HG02938 (cell line): ENCODE data around the gene LRPAP1.
"Not testable (repeated sequence)": the region's sequence is repeated elsewhere in the genome, so short reads cannot be mapped to it uniquely, and the experiment has no call there.

Experiments
- ATAC-seq: cut with Tn5 transposase; IDR thresholded peaks from one replicate; pipeline ENCODE4 v1.9.1; 2021; ENCODE audit warnings: mild to moderate bottlenecking, moderate library complexity; ENCODE audit not compliant: unreplicated experiment

LRPAP1 gene

DNA sequence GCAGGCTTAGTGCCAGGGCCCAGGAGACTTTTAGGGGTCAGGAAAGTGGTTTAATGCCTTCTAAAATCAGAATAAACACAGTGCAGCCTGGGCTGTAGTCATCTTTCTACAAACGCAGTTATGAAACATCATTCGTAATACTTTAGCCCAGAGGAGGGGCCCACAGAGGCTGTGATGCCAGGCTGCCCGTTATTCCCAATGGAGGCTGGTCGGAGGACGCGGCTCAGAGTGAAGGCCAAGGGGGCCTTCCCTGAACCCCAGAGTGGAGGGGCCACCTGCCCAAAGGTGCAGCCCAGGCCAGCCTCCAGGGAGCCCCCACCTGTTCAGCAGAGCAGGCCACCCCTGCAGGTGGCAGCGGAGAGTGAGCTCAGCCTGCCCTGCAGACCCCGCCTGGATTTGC, 29.9 kb upstream of the LRPAP1 start:
- not testable (repeated sequence) for ATAC-seq

DNA sequence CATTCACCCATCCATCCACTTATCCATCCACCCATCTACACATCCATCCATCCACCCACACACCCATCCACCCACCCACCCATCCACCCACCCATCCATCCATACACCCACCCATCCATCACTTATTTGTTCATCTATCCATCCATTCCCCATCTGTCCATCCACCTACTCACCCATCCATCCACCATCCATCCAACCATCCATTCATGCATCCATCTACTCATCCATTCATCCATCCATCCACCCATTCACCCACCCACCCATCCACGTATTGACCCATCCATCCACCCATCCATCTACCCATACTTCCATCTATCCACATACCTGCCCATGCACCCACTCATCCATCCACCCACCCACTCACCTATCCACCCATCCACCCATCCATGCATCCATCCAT, 28.2 kb upstream of the LRPAP1 start:
- not testable (repeated sequence) for ATAC-seq

DNA sequence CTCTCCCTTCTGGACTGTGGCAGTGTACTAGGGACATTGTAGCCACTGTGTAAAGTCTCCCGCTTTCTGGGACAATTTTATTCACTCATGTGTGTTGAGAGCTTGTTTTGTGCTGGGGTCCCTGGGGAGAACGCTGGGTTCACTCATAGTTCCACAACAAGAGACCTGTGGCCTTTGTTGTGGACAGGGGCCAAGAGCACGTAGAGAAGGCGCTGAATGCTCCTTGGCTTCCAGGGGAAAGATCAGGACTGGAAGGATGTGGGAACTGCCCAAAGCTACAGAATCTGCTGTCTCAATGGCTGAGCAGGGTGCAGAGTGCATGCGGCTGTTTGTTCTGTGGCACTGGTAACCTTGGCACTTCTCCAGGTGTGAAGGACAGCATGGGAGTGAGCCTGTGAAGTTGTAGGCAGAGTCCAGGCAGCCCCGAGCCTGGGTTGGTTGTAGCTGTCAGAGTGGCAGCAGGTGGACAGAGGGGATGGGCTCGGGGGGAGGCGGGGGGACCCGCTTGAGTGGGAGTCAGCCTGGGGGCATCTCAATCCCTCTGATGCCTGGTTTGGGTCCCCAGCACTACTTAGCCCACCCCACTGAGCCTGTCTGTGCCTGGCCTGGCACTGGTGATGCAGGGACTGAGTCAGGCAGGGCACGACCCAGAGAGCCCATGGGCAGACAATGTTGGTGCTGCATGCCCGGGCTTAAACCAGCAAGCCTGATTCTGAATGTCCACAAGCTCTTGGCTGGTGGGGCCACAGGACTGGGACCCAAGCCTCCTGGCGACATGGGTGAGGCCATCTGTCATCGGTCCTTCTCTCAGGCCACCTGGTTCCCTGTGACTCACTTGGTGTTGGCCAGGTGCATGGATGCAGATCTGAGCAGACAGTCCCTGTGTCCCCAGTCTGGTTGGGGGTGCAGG, 27.4 kb upstream of the LRPAP1 start:
- ATAC-seq = not testable (repeated sequence)

DNA sequence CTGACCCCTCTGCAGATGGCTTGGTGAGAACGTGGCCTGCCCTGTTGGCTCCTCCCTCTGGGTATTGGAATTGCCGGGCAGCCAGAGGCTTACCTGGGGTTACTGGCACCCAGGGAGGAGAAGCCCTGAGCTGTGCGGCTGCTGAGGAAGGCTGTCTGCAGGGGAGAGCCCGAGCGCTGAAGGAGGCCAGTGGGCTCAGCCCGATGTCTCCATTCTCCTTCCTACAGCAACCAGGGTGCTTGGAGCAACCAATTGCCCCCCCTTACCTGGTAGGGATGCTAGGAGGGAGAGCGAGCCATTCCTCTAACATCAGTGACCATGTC, 26.3 kb upstream of the LRPAP1 start:
- ATAC-seq = not testable (repeated sequence)

DNA sequence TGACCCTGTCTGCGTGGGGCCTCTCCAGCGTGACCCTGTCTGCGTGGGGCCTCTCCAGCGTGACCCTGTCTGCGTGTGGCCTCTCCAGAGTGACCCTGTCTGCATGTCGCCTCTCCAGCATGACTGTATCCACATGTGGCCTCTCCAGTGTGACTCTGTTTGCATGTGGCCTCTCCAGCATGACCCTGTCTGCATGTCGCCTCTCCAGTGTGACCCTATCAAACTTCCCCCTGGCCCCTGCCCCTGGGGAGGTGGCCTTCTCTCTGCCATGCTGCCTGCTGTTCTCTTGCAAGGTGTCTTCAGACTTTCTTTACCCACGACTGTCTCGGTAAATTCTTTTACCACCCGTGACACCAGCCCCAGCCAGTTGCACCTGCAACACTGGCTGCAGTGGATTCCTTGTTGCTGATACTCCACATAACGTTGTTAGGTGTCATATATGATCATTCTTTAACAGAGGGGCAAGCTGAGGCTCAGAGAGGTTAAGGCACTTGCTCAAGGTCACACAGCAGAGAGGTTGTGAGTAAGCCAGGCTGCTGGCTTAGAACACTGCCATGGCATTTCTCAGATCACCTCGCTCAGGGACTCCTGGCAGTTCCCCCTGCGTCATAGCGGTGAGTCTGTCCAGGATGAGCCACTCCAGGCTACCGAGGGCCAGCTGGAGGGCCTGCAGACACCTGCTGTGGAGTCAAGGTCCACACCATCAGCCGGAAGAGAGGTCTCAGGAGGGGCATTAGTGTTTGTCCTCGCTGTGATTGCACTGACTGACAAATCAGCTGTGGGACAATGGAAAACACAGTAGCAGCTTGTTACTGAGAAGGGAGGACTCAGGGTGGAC, 25.7 kb upstream of the LRPAP1 start:
- ATAC-seq = not testable (repeated sequence)

DNA sequence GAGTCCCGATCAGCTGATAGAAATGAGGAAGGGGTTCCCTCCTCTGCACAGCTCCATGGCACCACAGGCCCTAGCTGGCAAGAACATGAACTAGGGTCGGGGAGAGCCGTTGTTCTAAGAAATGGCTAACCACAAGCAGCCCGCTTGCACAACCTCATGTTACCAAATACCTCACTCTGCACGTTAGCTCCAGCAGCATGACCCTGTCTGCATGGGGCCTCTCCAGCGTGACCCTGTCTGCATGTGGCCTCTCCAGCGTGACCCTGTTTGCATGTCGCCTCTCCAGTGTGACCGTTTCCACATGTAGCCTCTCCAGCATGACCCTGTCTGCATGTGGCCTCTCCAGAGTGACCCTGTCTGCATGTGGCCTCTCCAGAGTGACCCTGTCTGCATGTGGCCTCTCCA, 24.9 kb upstream of the LRPAP1 start:
- not testable (repeated sequence) for ATAC-seq

DNA sequence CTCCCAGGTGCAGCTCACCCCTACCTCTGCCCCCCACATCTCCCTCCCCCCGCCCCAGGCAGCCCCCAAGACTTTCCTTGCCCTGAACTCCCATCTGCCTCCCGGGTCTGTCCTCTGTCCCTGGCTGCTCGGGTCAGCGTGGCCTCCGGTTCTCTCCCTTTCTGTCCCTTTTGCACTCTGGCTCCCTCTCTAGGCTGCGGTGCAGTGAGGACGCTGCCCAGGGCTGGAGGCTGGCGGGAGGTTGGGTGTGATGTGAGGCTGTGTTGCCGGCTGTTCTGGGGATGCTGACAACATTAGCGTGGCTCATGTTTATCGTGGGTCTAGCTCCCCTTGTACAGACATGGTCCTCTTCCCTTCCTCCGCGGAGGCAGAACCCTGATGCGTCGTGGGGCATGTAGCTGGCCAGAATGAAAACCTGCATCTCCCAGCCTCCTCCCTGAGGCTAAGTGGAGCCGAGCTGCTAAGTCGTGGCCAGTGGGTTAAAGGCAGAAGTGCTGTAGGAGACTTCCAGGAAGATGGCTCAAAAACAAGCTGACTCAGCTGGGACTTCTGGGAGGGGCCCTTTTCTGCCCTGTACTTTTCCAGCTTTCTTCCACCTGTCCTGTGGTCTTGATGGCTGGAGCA, 24.1 kb upstream of the LRPAP1 start:
- not testable (repeated sequence) for ATAC-seq

DNA sequence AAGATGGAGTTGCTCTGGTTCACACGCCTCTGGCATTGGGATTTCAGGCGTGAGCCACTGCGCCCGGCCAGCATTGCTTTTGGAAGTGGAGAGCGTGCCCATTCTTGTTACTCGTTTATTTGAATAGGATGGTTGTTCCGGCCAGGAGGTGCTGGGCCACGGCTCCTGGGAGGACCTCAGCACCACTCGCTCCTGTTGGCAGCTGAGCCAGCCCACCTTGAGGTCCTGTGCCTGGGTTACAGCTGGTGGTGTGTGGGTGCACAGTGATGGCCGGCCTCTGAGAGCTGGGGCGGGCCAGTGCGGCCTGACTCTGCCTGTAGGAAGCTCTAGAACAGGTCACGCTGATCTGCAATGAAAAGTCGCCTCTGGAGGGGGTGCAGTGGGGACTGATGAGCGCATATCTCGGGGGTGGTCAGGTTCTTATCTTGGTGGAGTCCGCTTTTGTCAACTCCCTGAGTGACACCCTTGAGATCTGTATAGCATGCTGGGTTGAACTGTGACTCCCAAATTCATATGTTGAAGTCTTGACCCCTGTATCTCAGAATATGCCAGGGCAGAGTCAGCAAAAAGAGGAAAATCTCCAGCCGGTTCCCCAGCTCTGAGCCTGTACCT, 23.3 kb upstream of the LRPAP1 start:
- not testable (repeated sequence) for ATAC-seq

DNA sequence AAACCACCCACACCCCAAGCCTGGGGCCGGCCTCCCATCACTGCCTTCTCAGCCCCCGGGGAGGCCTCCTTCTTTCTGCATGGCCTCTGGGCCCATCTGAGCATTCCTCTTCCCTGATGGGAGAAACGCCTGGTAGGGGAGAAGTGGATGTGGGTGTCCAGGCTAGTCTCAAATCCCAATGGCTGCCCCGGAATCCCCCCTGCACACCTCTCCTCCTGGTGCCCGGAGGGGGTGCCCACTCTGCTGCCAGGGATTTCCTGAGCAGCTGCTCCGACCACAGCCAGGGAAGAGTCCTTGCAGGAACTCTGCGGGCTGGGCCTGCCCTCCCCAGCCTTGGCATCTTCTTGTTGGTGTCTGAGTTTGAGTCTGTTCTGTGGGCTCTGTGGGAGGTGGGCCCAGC, 19.1 kb upstream of the LRPAP1 start:
- ATAC-seq = not testable (repeated sequence)

DNA sequence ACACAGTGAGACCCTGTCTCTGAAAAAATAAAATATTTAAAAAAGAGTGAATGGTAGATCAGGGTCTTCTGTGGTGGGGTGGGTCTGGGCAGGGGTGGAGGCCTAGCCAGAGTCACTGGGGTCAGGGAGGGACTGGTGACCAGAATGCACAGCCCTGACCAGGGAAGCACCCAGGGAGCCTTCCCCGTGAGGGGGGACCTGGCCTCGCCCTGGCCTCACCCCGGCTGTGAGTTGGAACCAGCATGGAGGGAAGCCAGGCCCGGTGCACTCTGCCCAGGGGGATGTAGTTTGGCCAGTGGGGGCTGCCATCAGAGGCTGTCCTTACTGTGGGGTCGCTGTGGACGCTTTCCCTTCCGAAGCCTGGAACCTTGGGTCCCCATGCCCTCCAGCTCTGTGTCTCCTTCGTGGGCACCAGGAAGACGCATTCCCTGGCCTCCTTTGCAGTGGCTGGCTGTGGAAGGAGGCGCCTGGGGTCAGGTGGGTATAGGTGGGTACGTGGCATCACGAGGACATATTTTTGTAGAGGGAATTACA, 18.6 kb upstream of the LRPAP1 start:
- not testable (repeated sequence) for ATAC-seq

DNA sequence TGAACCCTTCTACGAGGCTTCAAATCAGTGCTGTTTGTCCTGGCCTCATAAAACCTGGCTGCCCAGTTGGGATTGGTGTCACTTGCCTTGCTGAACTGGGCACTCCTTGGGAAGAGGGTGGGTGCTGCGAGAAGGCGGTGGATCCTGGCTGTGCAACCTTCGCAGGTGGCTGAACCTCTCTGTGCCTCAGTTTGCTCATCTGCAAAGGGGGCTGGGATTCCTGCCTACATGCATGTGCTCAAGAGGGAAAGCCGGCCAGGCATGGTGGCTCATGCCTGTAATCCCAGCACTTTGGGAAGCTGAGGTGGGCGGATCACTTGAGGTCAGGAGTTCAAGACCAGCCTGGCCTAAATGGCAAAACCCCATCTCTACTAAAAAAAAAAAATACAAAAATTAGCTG, 17.8 kb upstream of the LRPAP1 start:
- ATAC-seq = not testable (repeated sequence)

DNA sequence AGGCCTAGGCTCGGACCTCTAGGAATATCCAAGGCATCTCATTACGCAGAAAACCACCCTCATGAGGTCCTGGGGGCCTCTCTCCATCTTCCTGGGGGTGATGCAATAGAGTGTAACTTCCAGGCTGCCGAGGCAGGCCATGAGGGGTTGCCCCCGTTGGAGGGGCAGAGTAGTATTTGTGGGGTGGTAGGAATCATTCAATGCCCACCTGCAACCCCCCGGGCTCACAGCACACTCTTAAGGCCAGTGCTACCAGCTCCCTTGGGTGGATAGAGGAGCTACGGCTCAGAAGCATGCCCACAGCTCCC, 17.4 kb upstream of the LRPAP1 start:
- not testable (repeated sequence) for ATAC-seq

DNA sequence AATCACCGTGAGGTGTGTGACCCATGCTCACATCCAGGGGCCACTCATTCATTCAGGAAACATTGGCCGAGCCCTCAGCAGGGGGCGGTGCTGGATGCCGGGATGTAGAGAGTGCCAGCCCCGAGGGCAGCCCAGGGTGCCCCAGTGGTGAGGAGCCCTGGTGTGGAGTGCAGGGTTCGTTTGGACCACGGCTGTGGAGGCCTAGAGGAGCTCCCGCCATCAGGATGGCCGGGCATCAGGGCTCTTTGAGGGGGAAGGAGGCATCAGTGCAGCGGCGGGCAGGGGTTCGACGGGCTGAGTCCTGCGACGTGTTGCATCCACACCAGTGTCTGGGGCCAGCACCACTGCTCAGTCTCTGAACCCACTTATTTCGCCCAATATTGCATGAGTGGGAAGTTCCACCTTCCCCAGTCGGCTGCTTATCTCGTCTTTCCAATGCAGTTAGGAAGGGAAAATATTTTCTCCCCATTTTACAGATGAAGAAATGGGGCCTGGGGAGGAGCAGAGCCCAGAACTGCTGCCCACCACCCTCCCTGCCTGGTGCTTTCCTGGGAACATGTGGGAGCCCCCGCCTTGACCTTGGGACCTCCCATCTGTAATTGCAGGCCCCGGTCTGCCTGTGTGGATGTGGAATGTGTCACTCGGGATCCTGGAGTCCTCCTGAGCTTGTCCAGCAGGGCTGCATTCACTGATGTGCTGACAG, 16.9 kb upstream of the LRPAP1 start:
- ATAC-seq = not testable (repeated sequence)

DNA sequence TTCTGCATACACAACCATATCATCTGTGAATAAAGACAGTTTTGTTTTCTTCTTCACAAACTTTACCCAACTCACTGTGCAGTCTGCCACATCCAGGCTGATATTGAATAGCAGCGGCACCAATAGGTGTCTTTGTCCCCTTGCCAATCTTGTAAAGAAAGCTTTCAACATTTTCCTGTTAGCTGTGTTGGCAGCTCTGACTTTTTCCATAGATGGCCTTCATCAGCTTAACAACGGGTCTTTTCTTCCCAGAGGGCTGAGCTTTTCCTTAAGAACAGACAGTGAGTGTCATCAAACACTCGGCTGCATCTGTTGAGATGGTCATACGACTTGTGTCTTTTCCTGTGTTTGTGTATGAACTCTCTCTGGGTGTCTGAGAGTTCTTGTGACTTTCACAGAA, 14.5 kb upstream of the LRPAP1 start:
- ATAC-seq = not testable (repeated sequence)

DNA sequence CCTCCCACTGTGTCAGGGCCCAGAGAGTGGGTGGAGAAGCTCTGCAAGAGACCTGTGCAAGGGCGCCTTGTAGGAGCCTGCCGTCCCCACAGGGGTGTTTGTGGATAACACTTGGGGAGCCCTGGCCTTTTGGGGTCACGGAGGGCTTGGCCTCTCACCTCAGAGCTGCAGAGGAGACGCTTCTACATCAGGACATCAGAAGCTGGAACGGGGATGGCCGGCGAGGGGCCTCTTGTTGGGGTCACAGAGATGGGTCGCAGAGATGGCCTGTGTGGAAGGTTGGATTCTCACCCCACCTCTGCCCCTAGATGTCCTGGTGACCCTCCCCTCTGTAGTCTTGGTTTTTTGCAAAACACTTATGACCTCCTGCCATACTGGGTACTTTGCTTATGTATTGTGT, 13.1 kb upstream of the LRPAP1 start:
- ATAC-seq = not testable (repeated sequence)

DNA sequence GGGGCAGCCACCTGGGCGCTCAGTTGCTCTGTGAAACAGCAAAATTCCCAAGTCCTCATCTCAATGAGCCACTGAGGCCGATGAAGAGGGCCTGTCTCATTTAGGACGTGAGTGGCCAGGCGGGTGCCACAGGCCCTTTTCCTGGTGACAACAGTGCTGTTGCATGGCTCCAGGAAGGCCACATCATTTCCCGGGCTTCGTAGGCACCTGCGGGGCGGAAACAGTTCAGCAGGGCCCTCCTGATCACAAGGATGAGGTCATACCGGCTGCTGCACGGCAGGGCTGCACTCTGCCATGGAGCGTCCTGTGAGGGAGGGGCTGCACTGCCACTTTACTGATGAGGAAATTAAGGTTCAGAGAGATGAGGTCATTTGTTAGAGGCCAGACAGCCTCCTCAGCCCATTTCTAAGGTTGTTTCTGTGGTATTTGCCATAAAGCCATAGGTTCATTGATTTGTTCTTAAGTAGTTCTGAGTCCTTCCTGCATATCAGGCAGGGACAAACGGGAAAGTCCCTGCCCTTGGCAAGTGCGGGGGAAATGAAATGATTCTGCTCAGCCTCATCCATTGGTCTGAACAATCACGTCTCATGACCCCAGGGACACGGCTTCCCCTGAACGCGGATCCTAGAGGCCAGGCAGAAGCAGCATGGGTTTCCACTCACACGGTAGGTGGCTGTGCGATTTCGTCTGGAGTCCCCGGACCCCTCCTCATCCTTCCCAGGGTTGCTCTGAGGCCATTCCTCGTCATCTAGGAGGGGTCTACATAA, 12.2 kb upstream of the LRPAP1 start:
- not testable (repeated sequence) for ATAC-seq

DNA sequence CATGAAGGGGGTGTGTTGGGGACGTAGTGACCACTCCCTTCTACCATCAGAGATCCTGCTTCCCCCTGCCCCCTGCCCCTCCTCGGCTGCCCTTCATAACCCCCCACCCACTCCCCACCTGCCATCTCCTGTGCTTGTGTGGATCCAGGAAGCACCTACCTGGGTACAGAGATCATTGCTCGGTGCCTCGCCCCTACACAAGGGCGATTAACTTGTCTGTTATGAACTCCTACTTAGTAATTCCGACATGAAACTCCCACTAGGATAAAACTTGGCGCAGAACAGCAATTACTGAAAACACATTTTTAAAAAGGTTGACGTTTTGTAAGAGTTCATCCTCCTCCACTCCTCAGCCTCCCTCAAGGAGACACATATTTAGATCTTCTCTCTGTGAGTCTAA, 11.2 kb upstream of the LRPAP1 start:
- not testable (repeated sequence) for ATAC-seq

DNA sequence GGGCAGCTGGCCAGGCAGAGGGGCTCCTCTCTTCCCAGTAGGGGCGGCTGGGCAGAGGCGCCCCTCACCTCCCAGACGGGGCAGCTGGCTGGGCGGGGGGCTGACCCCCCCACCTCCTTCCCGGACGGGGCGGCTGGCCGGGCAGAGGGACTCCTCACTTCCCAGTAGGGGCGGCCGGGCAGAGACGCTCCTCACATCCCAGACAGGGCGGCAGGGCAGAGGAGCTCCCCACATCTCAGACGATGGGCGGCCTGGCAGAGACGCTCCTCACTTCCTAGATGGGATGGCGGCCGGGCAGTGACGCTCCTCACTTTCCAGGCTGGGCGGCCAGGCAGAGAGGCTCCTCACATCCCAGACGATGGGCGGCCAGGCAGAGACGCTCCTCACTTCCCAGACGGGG, 6.7 kb upstream of the LRPAP1 start:
- not testable (repeated sequence) for ATAC-seq

DNA sequence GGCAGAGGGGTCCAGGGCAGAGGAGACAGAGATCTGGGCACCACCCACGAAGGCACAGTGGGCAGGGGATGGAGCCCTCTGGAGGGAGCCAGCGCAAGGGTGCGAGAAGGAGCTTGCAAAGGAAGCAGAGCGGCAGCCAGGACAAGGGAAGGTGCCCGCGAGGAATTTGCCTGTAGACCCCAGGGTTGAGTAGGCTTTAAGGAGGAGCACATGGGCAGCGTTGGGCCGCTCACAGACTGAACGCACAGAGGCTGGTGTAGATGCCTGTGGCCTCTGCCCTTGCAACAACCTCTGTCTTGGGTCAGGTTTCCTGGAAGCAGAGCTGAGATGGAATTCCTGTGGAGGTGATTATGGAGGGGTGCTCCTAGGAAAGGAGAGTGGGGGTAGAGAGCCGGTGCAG, 3.6 kb upstream of the LRPAP1 start:
- ATAC-seq = not testable (repeated sequence)

DNA sequence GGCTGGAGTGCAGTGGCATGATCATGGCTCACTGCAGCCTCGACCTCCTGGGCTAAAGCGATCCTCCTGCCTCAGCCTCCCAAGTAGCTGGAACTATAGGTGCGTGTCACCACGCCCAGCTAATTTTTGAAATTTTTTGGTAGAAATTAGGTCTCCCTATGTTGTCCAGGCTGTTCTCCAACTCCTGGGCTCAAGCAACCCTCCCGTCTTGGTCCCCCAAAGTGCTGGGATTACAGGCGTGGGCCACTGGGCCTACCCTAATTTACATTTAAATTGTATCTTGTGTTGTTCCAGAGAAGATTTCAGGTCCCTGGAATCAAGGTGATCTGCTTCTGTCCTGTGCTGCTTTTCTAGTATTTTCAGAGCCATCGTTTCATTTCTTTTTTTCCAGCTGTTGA, 1.2 kb upstream of the LRPAP1 start:
- ATAC-seq = no peak
